Measurements from ENCODE around the gene ERI2. TPM values are rescaled to one million over a fixed set of nuclear protein-coding genes. Genes with fewer than 3 reads are reported as not detected.

ERI2 gene
- total RNA-seq, 2 experiments from 2014 or later, result 0.25 to 0.45 TPM

DNA sequence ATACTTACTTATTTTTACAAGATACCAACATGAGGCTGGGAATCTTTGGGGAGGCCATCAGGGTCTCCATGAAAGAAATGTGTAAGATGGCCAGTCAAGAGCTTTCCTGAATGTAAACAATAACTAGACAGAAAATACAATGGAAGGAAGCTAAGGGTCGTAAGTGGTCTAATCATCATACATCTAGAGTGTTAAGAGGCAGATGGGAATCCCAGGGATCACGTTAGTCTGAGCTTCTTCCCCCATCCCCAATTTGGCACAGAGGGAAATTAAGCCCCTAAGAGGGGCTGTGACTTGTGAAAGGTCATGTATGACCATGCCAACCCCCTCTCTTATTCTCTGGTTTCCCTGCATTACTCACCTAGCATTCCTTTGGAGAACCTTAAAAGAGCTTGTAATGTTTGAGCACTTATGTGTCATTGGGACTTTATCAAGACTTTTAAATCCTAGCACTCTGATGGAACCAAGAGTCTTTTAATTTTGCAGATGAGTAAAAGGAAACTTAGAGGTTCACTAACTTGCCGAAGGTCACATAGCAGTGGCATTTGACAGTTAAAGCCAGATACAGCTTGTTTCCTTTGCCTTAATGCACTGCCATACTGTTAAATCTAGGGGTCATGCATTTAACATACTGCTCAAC lies 47.8 kb upstream of the ERI2 start:
- peaks cover 6% of the 10 kb centered on the region for H3K4me1 Mint-ChIP-seq (ENCODE audit: low read depth)
- no peak for DNase-seq
- intact Hi-C loops (cut with DNase I, micrococcal nuclease), result loop anchor here (5.0 to 10.0 kb wide), 3 partner anchors 143 to 701 kb away; no protein-coding TSS in a partner anchor
- peaks cover 3% of the 10 kb centered on the region for H3K4me1 ChIP-seq (ENCODE audit: insufficient read depth, low read length)
- ChIA-PET CTCF (no interaction called here), POLR2A (interaction anchor here (0.6 kb wide), 1 partner anchor 702 kb away, joined by 6 read pairs; no protein-coding TSS in a partner anchor)
- H3K36me3 Mint-ChIP-seq (ENCODE audit: low read depth), result peaks cover 11% of the 10 kb centered on the region
- H3K27me3 Mint-ChIP-seq, result no peaks in the 10 kb centered on the region
- TF ChIP-seq, protein P1, sequence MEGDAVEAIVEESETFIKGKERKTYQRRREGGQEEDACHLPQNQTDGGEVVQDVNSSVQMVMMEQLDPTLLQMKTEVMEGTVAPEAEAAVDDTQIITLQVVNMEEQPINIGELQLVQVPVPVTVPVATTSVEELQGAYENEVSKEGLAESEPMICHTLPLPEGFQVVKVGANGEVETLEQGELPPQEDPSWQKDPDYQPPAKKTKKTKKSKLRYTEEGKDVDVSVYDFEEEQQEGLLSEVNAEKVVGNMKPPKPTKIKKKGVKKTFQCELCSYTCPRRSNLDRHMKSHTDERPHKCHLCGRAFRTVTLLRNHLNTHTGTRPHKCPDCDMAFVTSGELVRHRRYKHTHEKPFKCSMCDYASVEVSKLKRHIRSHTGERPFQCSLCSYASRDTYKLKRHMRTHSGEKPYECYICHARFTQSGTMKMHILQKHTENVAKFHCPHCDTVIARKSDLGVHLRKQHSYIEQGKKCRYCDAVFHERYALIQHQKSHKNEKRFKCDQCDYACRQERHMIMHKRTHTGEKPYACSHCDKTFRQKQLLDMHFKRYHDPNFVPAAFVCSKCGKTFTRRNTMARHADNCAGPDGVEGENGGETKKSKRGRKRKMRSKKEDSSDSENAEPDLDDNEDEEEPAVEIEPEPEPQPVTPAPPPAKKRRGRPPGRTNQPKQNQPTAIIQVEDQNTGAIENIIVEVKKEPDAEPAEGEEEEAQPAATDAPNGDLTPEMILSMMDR (IDR thresholded peaks at IDR 0.05), result no peak
- H3K9me3 Mint-ChIP-seq, result no peaks in the 10 kb centered on the region
- ATAC-seq (ENCODE audit: poor library complexity), result no peak
- H3K27ac Mint-ChIP-seq, result peak overlapping the region; percentile 9
- no peak overlapping the region for H3K4me3 ChIP-seq (ENCODE audit: low read length)
- no peaks in the 10 kb centered on the region for H3K36me3 ChIP-seq (ENCODE audit: insufficient read depth, low read length)
- H3K9me3 ChIP-seq (ENCODE audit: control insufficient read depth in 1 of 2, insufficient read depth in 1 of 2, low read length in 2 of 2), result no peaks in the 10 kb centered on the region
- no peak overlapping the region for H3K27ac ChIP-seq (ENCODE audit: low read depth in 1 of 2, low read length in 2 of 2)
- H3K4me3 Mint-ChIP-seq, result no peak overlapping the region
- no peaks in the 10 kb centered on the region for H3K27me3 ChIP-seq (ENCODE audit: control insufficient read depth in 1 of 2, insufficient read depth in 2 of 2, low read length in 2 of 2)

DNA sequence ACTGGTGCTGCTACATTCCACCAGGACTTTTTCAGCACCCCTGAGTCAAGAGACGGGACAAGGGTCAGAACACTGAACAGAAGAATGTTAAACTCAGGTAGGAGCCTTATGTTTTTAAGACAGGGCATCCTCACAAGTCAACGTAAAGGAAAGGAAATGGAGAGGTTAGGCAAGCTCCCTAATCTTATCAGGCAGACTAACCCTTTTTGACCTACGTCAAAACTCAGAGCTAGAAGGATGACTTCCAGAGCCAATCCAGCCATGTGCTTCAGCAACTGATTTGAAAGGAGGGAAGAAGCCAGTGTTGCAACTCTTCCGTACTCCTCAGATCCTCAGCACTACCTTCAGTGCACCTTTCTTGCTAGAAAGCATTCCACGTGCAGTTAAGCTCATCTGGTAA lies 46.9 kb upstream of the ERI2 start:
- no peaks in the 10 kb centered on the region for H3K9me3 Mint-ChIP-seq
- CTCF ChIA-PET, result no interaction called here
- TF ChIP-seq, protein P1 (IDR thresholded peaks at IDR 0.05), result no peak

DNA sequence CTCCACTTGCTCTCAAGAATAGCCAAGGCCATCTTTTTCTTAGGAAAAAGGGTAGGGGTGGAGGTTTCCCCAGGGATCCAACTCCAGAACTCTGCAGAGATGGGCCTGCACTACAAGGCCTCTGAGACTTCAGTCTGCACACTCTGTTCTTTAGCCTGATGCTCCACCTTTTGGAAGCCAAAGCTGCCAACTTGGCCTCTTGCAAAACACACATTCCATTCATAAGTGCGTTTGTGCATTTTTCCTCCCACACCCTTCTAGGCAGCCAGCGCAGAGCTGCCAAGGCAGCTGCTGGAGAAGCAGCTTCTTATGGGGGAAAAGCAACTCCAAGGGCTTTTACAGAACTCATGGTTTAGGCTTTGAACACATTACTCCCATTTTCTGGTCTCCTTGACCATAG lies 45.3 kb upstream of the ERI2 start:
- intact Hi-C loops (cut with DNase I, micrococcal nuclease), result loop anchor here (2.0 to 10.0 kb wide), 5 partner anchors 23 to 703 kb away; no protein-coding TSS in a partner anchor
- Histone ChIP-seq H3K4me3 (ENCODE audit: low read length) (no peak overlapping the region), H3K27me3 (ENCODE audit: control insufficient read depth in 1 of 2, insufficient read depth in 2 of 2, low read length in 2 of 2) (no peaks in the 10 kb centered on the region), H3K36me3 (ENCODE audit: insufficient read depth, low read length) (no peaks in the 10 kb centered on the region), H3K9me3 (ENCODE audit: control insufficient read depth in 1 of 2, insufficient read depth in 1 of 2, low read length in 2 of 2) (no peaks in the 10 kb centered on the region), H3K4me1 (ENCODE audit: insufficient read depth, low read length) (peaks cover 3% of the 10 kb centered on the region), H3K27ac (ENCODE audit: low read depth in 1 of 2, low read length in 2 of 2) (no peak overlapping the region)
- TF ChIP-seq, protein P1 (IDR thresholded peaks at IDR 0.05), result no peak
- Mint-ChIP-seq H3K4me3 (no peak overlapping the region), H3K9me3 (no peaks in the 10 kb centered on the region), H3K4me1 (ENCODE audit: low read depth) (peaks cover 6% of the 10 kb centered on the region), H3K27me3 (no peaks in the 10 kb centered on the region), H3K36me3 (ENCODE audit: low read depth) (peaks cover 7% of the 10 kb centered on the region), H3K27ac (no peak overlapping the region)
- ChIA-PET CTCF (no interaction called here), POLR2A (no interaction called here)
- ATAC-seq (ENCODE audit: poor library complexity) (no peak), DNase-seq (no peak)

More for the DNA sequence above, 46.9 kb upstream of the ERI2 start:
- intact Hi-C loops (cut with DNase I, micrococcal nuclease), result loop anchor here (5.0 to 10.0 kb wide), 3 partner anchors 144 to 702 kb away; no protein-coding TSS in a partner anchor
- DNase-seq (no peak), ATAC-seq (ENCODE audit: poor library complexity) (no peak)
- Histone ChIP-seq H3K36me3 (ENCODE audit: insufficient read depth, low read length) (no peaks in the 10 kb centered on the region), H3K9me3 (ENCODE audit: control insufficient read depth in 1 of 2, insufficient read depth in 1 of 2, low read length in 2 of 2) (no peaks in the 10 kb centered on the region), H3K27me3 (ENCODE audit: control insufficient read depth in 1 of 2, insufficient read depth in 2 of 2, low read length in 2 of 2) (no peaks in the 10 kb centered on the region), H3K4me1 (ENCODE audit: insufficient read depth, low read length) (peaks cover 3% of the 10 kb centered on the region), H3K4me3 (ENCODE audit: low read length) (no peak overlapping the region), H3K27ac (ENCODE audit: low read depth in 1 of 2, low read length in 2 of 2) (no peak overlapping the region)
- Mint-ChIP-seq H3K27ac (no peak overlapping the region), H3K4me1 (ENCODE audit: low read depth) (peaks cover 6% of the 10 kb centered on the region), H3K4me3 (no peak overlapping the region), H3K36me3 (ENCODE audit: low read depth) (peaks cover 7% of the 10 kb centered on the region), H3K27me3 (no peaks in the 10 kb centered on the region)
- POLR2A ChIA-PET, result interaction anchor here (1.6 kb wide), 1 partner anchor 47 kb away, joined by 4 read pairs; the partner anchor contains the start of genes DCUN1D3 and LYRM1
